ENCODE measurements around the gene USP24. TPM values are rescaled to one million over a fixed set of nuclear protein-coding genes. Genes with fewer than 3 reads are reported as not detected.

The USP24 gene
- total RNA-seq (2014; rRNA removed; shearing (Covaris generic)): 22.5 and 29.9 TPM in 2 replicates
- polyA plus RNA-seq (2014; cell fraction: nucleus; rRNA removed): 14.6 and 27.4 TPM in 2 replicates

DNA sequence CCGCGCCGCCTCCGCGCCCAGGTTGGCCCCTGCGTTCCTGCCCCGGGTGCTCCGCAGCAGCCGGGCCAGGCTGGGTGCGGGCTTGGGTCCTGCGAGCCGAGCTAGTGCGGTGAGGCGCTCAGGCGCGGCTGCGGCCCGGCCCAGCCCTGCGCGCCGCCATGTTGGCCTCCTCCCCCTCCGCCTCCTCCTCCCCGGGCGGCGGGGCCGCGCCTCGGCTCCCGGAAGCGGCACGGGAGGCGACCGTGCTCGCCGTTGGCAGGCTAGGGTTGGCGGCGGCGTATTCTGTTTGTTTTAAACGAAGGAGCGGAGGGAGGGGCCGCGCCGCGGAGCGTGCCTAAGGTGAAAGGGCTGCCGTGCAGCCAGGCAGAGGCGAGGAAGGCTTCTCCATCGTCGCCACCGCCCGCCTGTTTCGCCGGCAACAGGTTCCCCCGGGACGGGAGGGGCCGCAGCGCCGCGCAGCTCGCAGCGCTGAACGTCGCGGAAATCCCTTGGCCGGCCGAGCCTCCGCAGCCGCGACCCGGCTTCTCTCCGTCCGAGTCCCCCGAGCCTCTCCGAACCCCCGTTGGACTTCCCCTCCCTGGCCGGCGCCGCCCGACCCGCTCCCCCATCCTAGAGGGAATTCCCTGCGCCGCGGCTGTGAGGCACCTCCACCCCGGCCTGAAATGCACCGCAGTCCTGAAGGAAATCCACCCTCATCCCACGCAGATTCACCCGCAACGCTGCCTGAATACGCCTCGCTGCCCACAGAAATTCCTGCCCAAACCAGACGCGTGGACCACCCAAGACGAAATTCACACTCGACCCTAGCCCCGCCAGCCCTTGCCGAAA lies at the start of gene USP24:
USP24 (minus strand) TSS at position 171 of the 828 bp plus-strand sequence. CDS start 251 bp downstream, outside the sequence.
- peak; percentile 47 for DNase-seq (ENCODE audit: extremely low read depth, low read depth)

- no peak for DNase-seq (ENCODE audit: extremely low read depth, low read depth)
These were observed 47.7 kb upstream of the USP24 start for GRCh38 chr1:55262822-55263221.

DNA sequence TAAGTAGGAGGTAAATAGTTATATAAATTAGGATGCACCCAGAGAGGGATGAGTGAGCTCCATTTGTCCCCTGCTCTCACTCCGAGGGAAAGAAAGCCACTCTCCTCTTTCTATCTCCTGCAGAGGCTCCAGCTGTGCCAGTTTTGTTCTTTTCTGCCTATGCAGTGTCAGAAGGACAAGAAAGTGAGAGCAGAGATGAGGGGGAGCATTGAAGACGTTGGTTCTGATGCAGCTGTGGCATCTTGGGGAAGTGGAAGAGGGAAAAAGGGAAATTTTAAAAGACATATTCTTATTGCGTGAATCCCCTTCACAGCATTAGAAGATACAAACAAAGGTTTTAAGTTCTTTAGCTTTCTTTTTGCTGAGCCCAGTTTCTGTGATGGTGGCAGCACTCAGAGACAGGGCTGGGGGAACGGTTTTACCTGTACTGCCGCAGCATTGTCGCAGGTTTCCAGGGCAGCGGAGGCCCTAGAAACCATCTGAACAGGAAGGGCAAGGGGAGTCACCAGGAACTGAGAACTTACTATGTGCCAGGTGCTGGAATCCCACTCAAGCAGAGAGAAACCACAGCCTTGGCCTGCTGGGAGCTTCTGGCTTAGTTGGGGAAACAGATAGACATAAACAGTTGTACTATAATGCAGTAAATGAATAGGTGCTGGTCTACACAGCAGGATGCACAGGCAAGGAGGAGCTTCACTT lies 44.9 kb upstream of the USP24 start:
- DNase-seq (ENCODE audit: extremely low read depth, low read depth): no peak

DNA sequence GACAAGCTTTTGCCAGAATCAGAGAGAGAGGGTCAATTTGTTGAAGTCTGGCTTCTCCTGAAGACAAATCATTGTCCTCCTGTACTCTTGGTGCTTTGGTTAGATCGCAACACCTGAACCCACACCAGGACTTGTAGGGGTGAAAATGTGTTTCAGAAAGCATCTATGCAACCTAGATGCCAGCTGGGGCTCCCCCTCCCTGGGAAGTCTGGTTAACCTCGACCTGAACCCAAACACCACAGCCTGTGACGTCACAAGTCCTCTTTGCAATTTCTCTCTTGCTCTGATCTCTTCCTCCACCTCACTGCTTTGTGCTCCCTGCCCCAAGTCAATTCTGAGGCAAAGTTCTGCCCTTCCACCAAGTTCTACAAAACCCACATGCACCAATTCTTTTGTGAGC lies 42.8 kb upstream of the USP24 start:
- DNase-seq (ENCODE audit: extremely low read depth, low read depth): no peak

DNA sequence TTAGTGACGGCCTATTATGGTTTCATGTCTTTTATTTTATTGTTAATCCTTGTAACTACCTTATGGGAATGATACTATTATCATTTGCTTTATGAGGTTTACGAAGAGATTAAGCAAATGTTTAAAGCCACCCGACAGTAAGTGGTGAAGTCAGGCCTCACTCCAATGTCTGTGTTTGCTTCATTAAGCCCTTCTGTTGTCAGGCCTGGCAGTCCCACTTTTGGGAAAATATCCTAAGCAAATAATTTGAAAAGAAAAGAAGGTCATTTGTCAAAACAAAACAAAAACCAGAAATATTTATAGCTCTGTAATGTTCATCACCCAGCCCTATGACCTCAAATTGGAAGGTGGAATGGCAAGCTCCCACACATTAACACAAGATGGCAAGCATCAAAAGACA lies 40.7 kb upstream of the USP24 start:
- DNase-seq (ENCODE audit: extremely low read depth, low read depth): no peak

GRCh38 chr1:55252942-55253589 lies 37.9 kb upstream of the USP24 start:
- no peak for DNase-seq (ENCODE audit: extremely low read depth, low read depth)

GRCh38 chr1:55250399-55251075 lies 35.4 kb upstream of the USP24 start:
- DNase-seq (ENCODE audit: extremely low read depth, low read depth): no peak

DNA sequence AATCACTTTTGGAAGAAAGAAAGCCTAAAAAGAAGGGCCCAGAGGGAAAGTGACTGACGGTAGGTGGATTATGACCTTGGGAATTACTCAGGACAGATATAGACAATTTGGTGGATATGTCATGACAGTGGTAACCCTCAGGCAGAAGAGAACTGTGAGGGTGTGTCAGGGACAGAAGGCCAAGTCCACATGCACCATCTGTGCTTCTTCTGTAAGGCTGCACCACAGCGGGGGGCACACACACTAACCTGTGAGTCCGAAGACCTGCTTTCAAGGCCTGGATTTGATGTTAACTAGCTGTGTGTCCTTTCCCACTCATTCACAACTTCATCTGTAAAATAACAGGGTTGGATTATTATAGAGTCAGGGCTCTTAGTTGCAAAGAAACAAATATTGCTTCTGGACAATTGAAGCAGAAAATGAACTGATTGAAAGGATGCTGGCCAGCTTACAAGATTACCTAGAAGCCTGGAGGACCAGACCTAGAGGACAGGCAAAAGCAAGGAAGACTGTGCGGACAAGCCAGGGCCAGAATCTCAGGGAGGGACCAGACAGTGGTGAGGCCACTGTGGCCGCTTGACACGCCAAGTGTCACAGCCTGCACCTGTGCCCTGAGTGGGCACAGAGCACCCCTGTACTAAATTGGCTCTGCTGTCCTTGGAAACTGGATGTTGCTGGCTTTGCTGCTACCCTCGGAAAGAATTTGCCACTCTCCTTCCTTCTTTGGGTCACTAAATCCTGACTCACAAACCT lies 34.7 kb upstream of the USP24 start:
- no peak for DNase-seq (ENCODE audit: extremely low read depth, low read depth)

DNA sequence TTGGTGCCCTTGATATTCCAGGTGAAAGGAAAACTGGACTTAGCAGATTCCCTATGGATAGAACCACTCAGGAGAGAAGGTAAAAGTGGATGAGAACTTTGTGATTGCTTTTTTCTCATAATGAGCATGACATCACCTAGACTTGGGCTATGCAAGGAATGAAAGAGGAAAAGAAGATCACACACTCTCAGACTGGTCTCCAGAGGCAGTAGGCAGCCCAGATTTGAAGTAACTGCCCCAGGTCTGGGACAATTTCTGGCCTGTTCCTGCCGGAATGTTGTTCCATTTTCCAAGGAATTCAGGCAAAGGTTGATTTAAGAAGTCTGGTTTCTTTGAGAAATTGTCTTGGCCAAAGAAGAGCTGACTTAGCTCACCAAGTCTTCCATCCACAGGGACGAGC lies 31.7 kb upstream of the USP24 start:
- DNase-seq (ENCODE audit: extremely low read depth, low read depth): no peak

DNA sequence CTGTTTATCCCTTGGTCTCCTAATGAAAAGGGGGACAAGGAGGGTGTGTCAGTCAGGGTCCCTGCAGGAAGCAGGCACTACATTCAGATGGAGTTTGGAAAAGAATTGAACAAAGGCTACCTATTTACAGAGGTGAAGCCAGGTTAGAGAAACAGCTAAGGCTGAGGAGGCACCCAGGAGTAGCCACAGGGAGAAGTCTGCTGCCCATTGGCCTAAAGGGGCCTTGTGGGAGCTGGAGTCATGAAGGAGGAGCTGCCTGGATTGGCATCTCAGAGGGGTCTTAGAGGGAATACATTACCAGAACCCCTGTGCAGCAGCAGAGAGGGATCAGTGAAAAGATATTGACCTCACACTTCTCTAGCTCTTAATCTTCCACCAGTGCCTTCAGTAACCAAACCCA lies 31.2 kb upstream of the USP24 start:
- DNase-seq (ENCODE audit: extremely low read depth, low read depth): no peak

- DNase-seq (ENCODE audit: extremely low read depth, low read depth): no peak
These were observed 30.6 kb upstream of the USP24 start for GRCh38 chr1:55245781-55246180.

GRCh38 chr1:55244476-55245099 lies 29.4 kb upstream of the USP24 start:
- no peak for DNase-seq (ENCODE audit: extremely low read depth, low read depth)

DNA sequence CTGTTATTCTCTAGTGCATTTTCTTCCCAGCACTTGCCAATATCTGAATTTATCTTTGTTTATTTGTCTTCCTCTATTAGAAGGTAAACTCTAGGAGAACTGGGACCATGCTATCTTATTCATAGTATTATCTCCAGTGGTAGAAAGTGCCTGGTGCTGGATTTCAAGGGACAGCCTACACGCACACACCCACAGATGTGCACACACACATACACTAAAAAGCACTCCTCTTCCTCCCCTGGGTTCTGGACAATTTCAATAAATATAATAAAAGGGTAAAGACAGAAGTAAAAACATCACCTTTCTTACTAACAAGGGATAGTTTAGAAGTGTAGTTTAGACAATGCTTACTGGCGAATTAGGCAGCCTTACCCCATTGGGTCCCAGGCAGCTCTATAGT lies 28.5 kb upstream of the USP24 start:
- no peak for DNase-seq (ENCODE audit: extremely low read depth, low read depth)

DNA sequence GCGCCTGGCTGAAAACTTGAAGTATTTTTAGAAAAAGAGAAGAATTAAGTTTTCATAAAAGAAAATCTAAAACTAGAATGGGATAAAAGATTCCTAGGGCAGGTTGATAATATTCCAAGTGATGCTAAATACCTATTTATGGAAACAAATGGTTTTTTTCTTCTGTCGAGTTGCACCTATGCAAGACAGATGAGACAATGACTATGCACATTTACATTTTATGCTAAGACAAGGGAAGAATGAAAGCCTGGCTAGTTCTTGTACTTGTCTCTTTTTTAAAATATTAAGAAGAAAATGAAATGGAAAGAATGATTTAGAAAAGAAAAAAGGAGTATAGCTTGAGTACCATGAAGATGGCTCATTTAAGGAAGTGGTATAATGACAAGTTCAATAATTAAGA lies 24.4 kb upstream of the USP24 start:
- no peak for DNase-seq (ENCODE audit: extremely low read depth, low read depth)

DNA sequence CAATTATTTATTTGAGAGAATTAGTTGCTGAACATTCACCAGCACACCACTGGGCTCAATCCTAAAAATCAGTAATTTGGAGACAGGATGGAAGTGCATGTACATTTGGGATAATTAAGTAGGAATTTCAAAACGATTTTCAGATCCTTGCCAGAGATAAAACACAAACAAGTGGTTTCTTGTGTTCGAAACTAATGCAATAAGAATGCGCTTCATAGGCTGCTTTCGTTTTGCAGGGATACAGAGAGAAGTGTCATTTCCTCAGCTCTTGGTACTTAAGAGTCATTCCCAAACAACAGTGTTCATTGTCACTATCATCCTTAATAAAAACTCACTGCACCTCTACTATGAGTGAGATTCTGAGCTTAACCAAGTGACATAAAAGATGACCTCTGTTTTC lies 20.6 kb upstream of the USP24 start:
- no peak for DNase-seq (ENCODE audit: extremely low read depth, low read depth)

DNA sequence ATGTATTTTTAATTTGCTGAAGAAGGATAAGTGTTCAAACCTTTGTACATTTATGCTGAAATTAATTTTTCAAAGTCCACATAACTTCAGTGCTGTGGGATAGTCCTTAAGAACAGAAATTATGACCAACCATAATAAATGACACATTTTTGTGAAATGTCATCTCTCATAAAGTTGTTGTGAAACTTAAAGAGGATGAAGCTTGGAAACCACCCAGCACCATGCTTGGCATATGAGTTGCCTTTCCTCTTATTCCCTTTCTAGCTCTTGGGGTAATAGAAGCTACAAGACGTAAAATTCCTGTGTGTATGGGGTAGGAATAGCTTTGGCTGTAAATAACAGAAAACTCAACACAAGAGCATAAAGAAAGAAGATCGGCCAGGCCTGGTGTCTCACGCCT lies 18.9 kb upstream of the USP24 start:
- DNase-seq (ENCODE audit: extremely low read depth, low read depth): no peak

GRCh38 chr1:55233145-55233777 lies 18.1 kb upstream of the USP24 start:
- DNase-seq (ENCODE audit: extremely low read depth, low read depth): no peak

DNA sequence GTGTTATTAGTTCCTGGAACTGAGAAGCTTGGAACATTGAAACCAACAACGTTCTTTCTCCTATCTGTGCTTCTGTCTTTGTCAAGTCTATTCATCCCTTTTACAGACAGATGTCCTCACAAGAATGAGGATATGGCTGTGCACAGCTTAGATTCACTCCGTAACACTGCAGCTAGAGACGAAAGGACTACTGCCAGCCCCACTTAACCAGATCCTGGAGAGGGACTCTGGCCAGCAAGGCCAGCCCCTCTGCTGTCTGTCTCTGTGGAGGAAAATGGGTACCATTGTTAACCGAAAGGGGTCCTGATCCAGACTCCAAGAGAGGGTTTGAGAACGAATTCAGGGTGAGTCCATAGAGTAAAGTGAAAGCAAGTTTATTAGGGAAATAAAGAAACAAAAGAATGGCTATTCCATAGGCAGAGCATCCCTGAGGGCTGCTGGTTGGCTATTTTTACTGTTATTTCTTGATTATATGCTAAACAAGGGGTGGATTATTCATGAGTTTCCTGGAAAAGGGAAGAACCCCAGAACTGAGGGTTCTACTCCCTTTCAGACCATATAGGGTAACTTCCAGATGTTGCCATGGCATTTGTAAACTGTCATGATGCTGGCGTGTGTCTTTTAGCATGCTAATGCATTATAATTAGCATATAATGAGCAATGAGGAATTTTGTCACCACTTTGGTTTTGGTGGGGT lies 17.4 kb upstream of the USP24 start:
- no peak for DNase-seq (ENCODE audit: extremely low read depth, low read depth)

DNA sequence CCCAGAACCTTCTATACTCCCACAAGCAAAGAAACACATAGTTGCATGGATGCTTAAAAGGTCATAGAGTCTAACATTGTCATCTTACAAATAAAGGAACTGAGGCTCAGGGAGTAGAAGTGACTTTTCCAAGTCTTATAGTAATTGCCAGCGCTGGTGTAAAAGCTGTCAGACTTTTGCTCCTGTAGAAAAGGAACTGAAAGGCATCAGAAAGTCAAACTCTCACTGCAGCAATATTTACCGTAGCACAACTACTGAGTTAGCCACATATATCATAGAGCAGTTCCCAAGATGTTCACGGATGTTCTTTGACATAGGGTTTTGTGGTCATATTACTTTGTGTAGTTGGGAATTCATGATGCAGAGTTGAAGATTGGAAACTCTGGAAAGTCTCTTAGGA lies 16.6 kb upstream of the USP24 start:
- DNase-seq (ENCODE audit: extremely low read depth, low read depth): no peak
